Ectodermal cell (in vitro differentiated cells): ENCODE data around the gene BACH2.

ENCODE experiments used
- H3K27ac ChIP-seq: 2 replicates; pipeline ENCODE4 v1.7.0; 2013; ENCODE audit warnings: mild to moderate bottlenecking, low read depth, low read length; ENCODE audit not compliant: insufficient read depth, poor library complexity, severe bottlenecking
- H3K27me3 ChIP-seq: 2 replicates; pipeline ENCODE4 v1.7.0; 2013; ENCODE audit warnings: mild to moderate bottlenecking, low read length; ENCODE audit not compliant: insufficient read depth, control insufficient read depth, poor library complexity, severe bottlenecking
- H3K36me3 ChIP-seq: one replicate; pipeline ENCODE4 v1.7.0; 2013; ENCODE audit warnings: low read length; ENCODE audit not compliant: control insufficient read depth, insufficient read depth
- H3K4me1 ChIP-seq: one replicate; pipeline ENCODE4 v1.7.0; 2013; ENCODE audit warnings: low read length; ENCODE audit not compliant: control insufficient read depth, insufficient read depth
- H3K4me3 ChIP-seq: 2 replicates; pipeline ENCODE4 v1.7.0; 2013; ENCODE audit warnings: low read depth, low read length, control low read depth; ENCODE audit not compliant: insufficient read depth
- H3K9me3 ChIP-seq: 2 replicates; pipeline ENCODE4 v1.7.0; 2013; ENCODE audit warnings: mild to moderate bottlenecking, low read length, moderate library complexity; ENCODE audit not compliant: control insufficient read depth
- WGBS, 2 experiments: methylation state at CpG; one replicate each; pipeline ENCODE4 v1.1.7; 2013; ENCODE audit warnings: missing lambda C conversion rate in 2 of 2; 5-methylcytosine and 5-hydroxymethylcytosine counted together

The BACH2 gene

GRCh38 chr6:90105506-90106170, 191.0 kb downstream of the BACH2 start:
- Histone ChIP-seq H3K4me3 (no peak overlapping the region), H3K36me3 (no peaks in the 10 kb centered on the region), H3K9me3 (no peaks in the 10 kb centered on the region), H3K27ac (no peak overlapping the region), H3K4me1 (no peaks in the 10 kb centered on the region), H3K27me3 (no peaks in the 10 kb centered on the region)
- WGBS, 2 experiments = 80 to 100% methylated on average over 1 of the region's 1 CpG

- Histone ChIP-seq H3K27me3 (no peaks in the 10 kb centered on the region), H3K9me3 (no peaks in the 10 kb centered on the region), H3K4me3 (no peak overlapping the region), H3K36me3 (no peaks in the 10 kb centered on the region), H3K27ac (no peak overlapping the region), H3K4me1 (no peaks in the 10 kb centered on the region)
- 90 to 94% methylated on average over 13 of the region's 13 CpGs for WGBS, 2 experiments
These were observed 193.4 kb downstream of the BACH2 start for GRCh38 chr6:90103056-90103800.

DNA sequence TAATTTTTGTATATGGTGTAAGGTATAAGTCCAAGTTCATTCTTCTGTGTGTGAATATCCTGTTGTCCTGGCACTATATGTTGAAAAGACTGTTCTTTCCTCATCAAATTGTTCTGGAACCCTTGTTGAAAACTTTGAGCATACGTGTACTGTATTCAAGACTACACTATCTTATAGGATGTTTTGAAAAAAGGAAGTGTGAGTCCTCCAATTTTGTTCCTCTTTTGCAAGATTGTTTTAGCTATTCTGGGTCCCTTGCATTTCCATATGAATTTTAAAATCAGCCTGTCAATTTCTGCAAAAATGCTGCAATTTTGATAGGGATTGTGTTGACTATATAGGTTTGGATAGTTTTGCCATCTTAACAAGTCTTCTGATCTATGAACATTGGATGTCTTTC, 195.2 kb downstream of the BACH2 start:
- H3K27me3 ChIP-seq = no peaks in the 10 kb centered on the region
- no peak overlapping the region for H3K27ac ChIP-seq
- H3K9me3 ChIP-seq = no peaks in the 10 kb centered on the region
- no peak overlapping the region for H3K4me3 ChIP-seq
- 100% methylated on average over 1 of the region's 1 CpG for WGBS, 2 experiments
- no peaks in the 10 kb centered on the region for H3K4me1 ChIP-seq
- H3K36me3 ChIP-seq = no peaks in the 10 kb centered on the region

DNA sequence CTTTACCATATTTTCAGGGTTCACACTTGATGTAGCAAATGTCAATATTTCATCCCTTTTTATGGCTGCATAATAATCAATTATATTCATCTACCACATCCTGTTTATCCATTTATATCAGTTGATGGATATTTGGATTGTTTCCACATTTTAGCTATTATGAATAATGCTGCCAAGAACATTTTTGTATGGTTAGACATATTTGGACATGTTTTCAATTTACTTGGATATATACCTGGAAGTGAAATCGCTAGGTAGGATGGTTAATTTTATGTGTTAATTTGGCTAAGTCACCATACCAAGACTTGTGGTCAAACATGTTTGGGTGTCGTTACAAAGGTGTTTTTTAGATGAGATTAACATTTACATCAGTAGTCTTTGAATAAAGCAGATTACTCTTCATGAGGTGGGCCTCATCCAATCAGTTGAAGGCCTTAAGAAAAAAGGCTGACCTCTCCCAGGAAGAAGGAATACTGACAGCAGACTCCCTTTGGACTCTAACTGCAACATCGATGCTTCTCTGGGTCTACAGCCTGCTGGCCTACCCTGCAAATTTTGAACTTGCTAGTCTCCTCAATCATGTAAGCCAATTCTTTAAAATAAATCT, 196.5 kb downstream of the BACH2 start:
- 93 to 94% methylated on average over 3 of the region's 3 CpGs for WGBS, 2 experiments
- no peaks in the 10 kb centered on the region for H3K27me3 ChIP-seq
- H3K4me3 ChIP-seq = no peak overlapping the region
- no peaks in the 10 kb centered on the region for H3K36me3 ChIP-seq
- H3K27ac ChIP-seq = no peak overlapping the region
- no peaks in the 10 kb centered on the region for H3K4me1 ChIP-seq
- no peaks in the 10 kb centered on the region for H3K9me3 ChIP-seq

- Histone ChIP-seq H3K27ac (no peak overlapping the region), H3K9me3 (no peaks in the 10 kb centered on the region), H3K36me3 (no peaks in the 10 kb centered on the region), H3K4me1 (no peaks in the 10 kb centered on the region), H3K27me3 (no peaks in the 10 kb centered on the region), H3K4me3 (no peak overlapping the region)
- WGBS, 2 experiments = 91% methylated on average over 6 of the region's 6 CpGs
These were observed 198.0 kb downstream of the BACH2 start for GRCh38 chr6:90098627-90099026.

- H3K36me3 ChIP-seq = no peaks in the 10 kb centered on the region
- H3K27ac ChIP-seq = no peak overlapping the region
- no peak overlapping the region for H3K4me3 ChIP-seq
- WGBS, 2 experiments = 85 to 89% methylated on average over 4 of the region's 4 CpGs
- H3K27me3 ChIP-seq = no peaks in the 10 kb centered on the region
- H3K9me3 ChIP-seq = no peaks in the 10 kb centered on the region
- H3K4me1 ChIP-seq = no peaks in the 10 kb centered on the region
These were observed 198.6 kb downstream of the BACH2 start for GRCh38 chr6:90098001-90098531.

- Histone ChIP-seq H3K27ac (no peak overlapping the region), H3K4me3 (no peak overlapping the region), H3K4me1 (no peaks in the 10 kb centered on the region)
These were observed 199.3 kb downstream of the BACH2 start for GRCh38 chr6:90097356-90097755.

GRCh38 chr6:90096818-90097217, 199.8 kb downstream of the BACH2 start:
- WGBS, 2 experiments = 94 to 97% methylated on average over 4 of the region's 4 CpGs
- no peak overlapping the region for H3K27ac ChIP-seq
- H3K27me3 ChIP-seq = no peaks in the 10 kb centered on the region
- H3K4me3 ChIP-seq = no peak overlapping the region
- H3K36me3 ChIP-seq = no peaks in the 10 kb centered on the region
- no peaks in the 10 kb centered on the region for H3K4me1 ChIP-seq
- H3K9me3 ChIP-seq = no peaks in the 10 kb centered on the region

More at GRCh38 chr6:90097356-90097755, 199.3 kb downstream of the BACH2 start:
- no peaks in the 10 kb centered on the region for H3K9me3 ChIP-seq
- no peaks in the 10 kb centered on the region for H3K36me3 ChIP-seq
- H3K27me3 ChIP-seq = no peaks in the 10 kb centered on the region
- WGBS, 2 experiments = 95 to 96% methylated on average over 4 to 7 of the region's 7 CpGs

GRCh38 chr6:90095788-90096187, 200.9 kb downstream of the BACH2 start:
- no peaks in the 10 kb centered on the region for H3K36me3 ChIP-seq
- H3K27ac ChIP-seq = no peak overlapping the region
- H3K4me1 ChIP-seq = no peaks in the 10 kb centered on the region
- H3K27me3 ChIP-seq = no peaks in the 10 kb centered on the region
- H3K4me3 ChIP-seq = no peak overlapping the region
- H3K9me3 ChIP-seq = no peaks in the 10 kb centered on the region
- 90 to 98% methylated on average over 3 of the region's 3 CpGs for WGBS, 2 experiments

GRCh38 chr6:90095145-90095544, 201.5 kb downstream of the BACH2 start:
- H3K27me3 ChIP-seq = no peaks in the 10 kb centered on the region
- H3K9me3 ChIP-seq = no peaks in the 10 kb centered on the region
- no peak overlapping the region for H3K27ac ChIP-seq
- 86 to 88% methylated on average over 2 of the region's 2 CpGs for whole genome bisulfite sequencing, 2 experiments
- H3K36me3 ChIP-seq = no peaks in the 10 kb centered on the region
- no peak overlapping the region for H3K4me3 ChIP-seq
- no peaks in the 10 kb centered on the region for H3K4me1 ChIP-seq
